ENCODE results near the gene GPX4.

The GPX4 gene

DNA sequence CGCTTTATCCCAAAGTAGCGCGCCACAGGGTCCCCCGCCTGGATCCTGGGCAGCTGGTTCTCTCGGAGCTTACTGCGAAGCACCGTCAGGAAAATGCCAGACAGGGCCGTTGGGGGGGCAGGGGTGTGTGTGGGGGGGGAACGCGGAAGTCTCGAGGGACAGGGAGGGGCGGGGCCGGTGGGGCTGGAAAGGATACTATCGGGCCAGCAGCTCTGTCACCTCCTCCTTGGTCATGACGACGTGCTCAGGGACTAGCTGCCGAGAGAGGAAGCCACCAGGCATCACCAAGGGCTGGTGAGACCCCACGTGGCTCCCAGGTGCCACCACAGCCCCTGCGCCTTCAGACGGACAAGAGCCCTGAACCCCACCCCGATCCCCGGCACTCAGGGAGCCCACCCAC lies 13.9 kb upstream of the GPX4 start:
- DNase-seq (ENCODE audit: low read depth, low spot score) = no peak
- H3K4me3 ChIP-seq (ENCODE audit: low read depth, low read length) = no peak overlapping the region
- in situ Hi-C loops (cut with HindIII; ENCODE audit: low sequenced_read_pairs) = no loop called here
- TF ChIP-seq, protein P1, sequence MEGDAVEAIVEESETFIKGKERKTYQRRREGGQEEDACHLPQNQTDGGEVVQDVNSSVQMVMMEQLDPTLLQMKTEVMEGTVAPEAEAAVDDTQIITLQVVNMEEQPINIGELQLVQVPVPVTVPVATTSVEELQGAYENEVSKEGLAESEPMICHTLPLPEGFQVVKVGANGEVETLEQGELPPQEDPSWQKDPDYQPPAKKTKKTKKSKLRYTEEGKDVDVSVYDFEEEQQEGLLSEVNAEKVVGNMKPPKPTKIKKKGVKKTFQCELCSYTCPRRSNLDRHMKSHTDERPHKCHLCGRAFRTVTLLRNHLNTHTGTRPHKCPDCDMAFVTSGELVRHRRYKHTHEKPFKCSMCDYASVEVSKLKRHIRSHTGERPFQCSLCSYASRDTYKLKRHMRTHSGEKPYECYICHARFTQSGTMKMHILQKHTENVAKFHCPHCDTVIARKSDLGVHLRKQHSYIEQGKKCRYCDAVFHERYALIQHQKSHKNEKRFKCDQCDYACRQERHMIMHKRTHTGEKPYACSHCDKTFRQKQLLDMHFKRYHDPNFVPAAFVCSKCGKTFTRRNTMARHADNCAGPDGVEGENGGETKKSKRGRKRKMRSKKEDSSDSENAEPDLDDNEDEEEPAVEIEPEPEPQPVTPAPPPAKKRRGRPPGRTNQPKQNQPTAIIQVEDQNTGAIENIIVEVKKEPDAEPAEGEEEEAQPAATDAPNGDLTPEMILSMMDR (IDR thresholded peaks at IDR 0.05; ENCODE audit: low read depth, low read length) = no peak

DNA sequence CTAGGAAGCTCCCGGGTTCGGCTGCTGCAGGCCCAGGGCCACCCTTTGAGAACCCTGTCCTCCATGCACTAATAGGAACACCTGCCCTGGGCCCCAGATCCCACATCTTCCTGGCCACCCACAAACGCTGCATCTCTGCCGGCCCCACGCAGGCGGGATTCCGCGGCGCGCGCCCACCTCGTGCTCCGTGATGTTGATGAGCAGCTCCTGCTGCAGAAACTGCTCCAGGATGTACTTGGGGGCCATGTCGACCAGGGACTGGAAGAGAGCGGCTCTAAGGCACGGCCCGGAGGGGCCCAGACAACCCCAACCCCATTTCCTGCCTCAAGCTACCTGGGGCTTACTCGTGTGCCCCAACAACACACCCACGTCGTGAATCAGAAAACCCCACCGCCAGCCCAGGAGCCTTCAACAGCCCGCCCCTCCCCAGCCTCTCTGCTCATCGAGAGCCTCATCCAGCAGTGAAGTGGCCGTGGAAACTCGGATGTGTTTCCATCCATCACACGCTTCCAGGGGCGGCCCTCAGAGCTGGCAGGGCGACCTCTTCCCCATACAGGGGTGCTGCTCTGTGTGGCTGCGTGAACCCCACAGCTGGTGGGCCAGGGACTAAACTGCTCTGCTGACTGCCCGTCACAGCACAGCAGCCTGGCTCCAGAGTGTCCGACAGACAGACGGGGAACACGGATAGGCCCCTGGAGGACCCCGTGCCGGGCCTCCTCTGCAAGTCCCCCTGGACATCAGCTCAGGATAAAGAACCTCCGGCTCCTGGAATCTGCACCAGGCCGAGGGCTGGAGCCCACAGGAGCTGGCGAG lies 12.9 kb upstream of the GPX4 start:
- TF ChIP-seq, protein P1 (IDR thresholded peaks at IDR 0.05; ENCODE audit: low read depth, low read length) = no peak
- H3K4me3 ChIP-seq (ENCODE audit: low read depth, low read length) = no peak overlapping the region
- DNase-seq (ENCODE audit: low read depth, low spot score) = no peak
- in situ Hi-C loops (cut with HindIII; ENCODE audit: low sequenced_read_pairs) = no loop called here

DNA sequence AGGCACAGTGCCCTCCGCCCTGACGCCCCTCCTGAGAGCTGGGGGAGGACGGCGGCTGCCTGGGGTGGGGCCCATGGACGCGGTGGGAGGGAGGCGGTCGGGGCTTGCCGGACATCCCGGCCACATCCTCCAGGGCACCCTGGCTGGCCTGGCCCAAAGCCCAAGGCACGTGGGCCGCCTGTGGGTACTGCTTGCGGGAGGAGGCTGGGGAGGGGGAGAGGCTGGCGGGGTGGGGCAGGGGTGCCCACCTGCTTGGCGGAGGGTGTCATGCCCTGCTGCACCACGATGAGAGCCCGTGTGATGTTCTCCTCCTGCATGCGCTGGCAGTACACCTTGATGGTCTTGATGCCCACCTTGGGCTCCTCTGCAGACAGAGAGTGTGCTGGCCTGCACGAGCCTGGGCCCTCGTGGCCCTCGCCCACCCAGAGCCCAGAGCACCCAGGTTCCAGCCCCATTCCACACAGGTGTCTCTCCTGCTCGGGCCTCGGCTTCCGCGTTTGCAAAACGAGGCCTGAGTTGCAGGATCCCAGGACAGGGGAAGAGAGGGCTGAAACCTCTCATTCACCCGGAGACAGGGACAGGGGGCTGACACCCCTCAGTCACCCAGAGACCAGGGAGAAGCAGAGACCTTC lies 12.1 kb upstream of the GPX4 start:
- in situ Hi-C loops (cut with HindIII; ENCODE audit: low sequenced_read_pairs) = no loop called here
- H3K4me3 ChIP-seq (ENCODE audit: low read depth, low read length) = no peak overlapping the region
- no peak for DNase-seq (ENCODE audit: low read depth, low spot score)
- TF ChIP-seq, protein P1 (IDR thresholded peaks at IDR 0.05; ENCODE audit: low read depth, low read length) = no peak

DNA sequence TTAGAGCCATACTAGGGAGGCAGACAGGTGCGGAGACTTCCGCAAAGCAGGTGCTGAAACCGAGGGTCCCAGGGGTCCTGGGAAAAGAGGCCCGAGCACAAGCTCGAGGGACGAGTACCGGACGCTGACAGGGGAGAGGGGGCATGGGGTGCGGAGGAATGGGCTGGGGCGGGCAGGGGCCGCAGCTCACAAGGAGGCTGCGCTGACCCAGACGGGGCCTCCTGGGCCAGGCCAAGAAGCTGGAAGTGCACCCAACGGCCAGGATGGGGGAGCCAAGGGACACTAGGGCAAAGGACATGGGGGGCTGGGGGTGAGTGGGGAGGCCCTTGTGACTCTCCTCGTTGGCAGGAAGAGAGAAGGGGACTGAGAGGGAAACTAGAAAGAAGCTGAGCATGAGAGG lies 10.5 kb upstream of the GPX4 start:
- in situ Hi-C loops (cut with HindIII; ENCODE audit: low sequenced_read_pairs) = no loop called here
- TF ChIP-seq, protein P1 (IDR thresholded peaks at IDR 0.05; ENCODE audit: low read depth, low read length) = no peak
- H3K4me3 ChIP-seq (ENCODE audit: low read depth, low read length) = no peak overlapping the region
- DNase-seq (ENCODE audit: low read depth, low spot score) = no peak

DNA sequence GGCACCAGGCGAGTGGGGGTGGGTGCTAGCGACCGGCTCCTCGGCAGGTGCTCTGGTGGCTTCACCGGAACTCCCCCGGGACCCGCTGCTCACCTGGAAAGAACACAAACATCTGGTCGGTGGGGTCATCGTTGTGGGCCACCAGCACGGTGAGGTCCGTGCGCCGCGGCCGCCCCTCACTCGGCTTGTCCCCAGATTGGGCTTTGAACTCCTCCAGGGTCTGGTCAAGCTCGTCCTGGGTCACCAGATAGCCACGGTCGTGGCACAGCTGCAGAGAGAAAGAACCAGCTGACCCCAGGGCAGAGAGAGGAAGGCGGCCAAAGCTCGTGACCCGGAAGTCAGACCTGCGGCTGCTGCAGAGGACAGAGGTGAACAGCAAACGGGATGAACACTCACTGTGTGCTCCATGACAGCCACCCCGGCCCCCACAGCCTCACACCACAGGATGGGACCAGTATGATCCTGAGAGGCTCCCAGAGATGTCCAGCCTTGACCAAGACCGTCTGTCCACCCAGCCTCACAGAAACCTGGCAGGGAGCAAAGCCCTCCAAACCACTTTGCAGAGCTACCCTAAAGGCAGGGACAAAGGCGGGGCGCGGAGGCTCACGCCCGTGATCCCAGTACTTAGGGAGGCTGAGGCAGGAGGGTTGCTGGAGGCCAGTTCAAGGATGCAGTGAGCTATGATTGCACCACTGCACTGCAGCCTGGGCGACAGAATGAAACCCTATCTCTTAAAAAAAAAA lies 9.8 kb upstream of the GPX4 start:
- in situ Hi-C loops (cut with HindIII; ENCODE audit: low sequenced_read_pairs) = no loop called here
- peak overlapping the region; percentile 90 for H3K4me3 ChIP-seq (ENCODE audit: low read depth, low read length)
- no peak for DNase-seq (ENCODE audit: low read depth, low spot score)
- TF ChIP-seq, protein P1 (IDR thresholded peaks at IDR 0.05; ENCODE audit: low read depth, low read length) = no peak

DNA sequence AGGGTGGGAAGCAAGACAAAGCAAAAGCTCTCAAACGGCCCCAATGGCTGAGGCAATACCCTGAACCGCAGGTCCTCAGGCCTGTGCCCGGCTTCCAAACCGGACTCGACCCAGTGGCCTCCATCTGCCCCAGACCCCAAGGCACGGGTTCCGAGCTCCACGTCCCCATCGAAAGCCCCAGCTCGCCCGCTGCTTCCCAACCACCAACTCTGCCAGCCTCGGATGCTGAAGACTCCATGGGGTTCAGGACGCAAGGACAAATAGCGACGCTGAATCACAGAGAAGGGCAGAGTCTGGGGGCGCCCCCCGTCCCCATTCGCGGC lies 9.2 kb upstream of the GPX4 start:
- H3K4me3 ChIP-seq (ENCODE audit: low read depth, low read length) = peak overlapping the region; percentile 90

More for the DNA sequence above, 9.2 kb upstream of the GPX4 start:
- no peak for DNase-seq (ENCODE audit: low read depth, low spot score)
- in situ Hi-C loops (cut with HindIII; ENCODE audit: low sequenced_read_pairs) = no loop called here
- TF ChIP-seq, protein P1 (IDR thresholded peaks at IDR 0.05; ENCODE audit: low read depth, low read length) = no peak
